Kidney epithelial cell (primary cell): ENCODE results near the gene LRRC49. TPM values are rescaled to one million over a fixed set of nuclear protein-coding genes. Genes with fewer than 3 reads are reported as not detected.
A peak's percentile ranks its signal among the peaks of the same experiment; 100 is the strongest.

ENCODE experiments used
- DNase-seq: peaks from one replicate; pipeline ENCODE4 v3.0.0-alpha.2; 2010; ENCODE audit warnings: low read depth
- H3K27me3 ChIP-seq: 2 replicates; pipeline ENCODE4 v1.6.0; 2011; ENCODE audit warnings: low read length; ENCODE audit not compliant: control insufficient read depth, insufficient read depth
- H3K36me3 ChIP-seq: 2 replicates; pipeline ENCODE4 v1.5.1; 2011; ENCODE audit warnings: low read length; ENCODE audit not compliant: control insufficient read depth, insufficient read depth
- H3K4me3 ChIP-seq: 2 replicates; pipeline ENCODE4 v1.5.1; 2011; ENCODE audit warnings: low read depth, mild to moderate bottlenecking, control low read depth, low read length
- total RNA-seq: library from RNA; depleted of rRNA; stranded (reverse); fragments of >200 nt; gene quantifications from 2 replicates; pipeline ENCODE4 v1.2.3, GENCODE V29; 2015
- TF ChIP-seq, protein P1 (sequence below): IDR thresholded peaks from 2 replicates; pipeline ENCODE4 v1.5.1; 2011; ENCODE audit warnings: mild to moderate bottlenecking, moderate library complexity, low read length, control low read depth, inconsistent platforms; ENCODE audit not compliant: insufficient read depth, poor library complexity, severe bottlenecking

The LRRC49 gene, protein sequence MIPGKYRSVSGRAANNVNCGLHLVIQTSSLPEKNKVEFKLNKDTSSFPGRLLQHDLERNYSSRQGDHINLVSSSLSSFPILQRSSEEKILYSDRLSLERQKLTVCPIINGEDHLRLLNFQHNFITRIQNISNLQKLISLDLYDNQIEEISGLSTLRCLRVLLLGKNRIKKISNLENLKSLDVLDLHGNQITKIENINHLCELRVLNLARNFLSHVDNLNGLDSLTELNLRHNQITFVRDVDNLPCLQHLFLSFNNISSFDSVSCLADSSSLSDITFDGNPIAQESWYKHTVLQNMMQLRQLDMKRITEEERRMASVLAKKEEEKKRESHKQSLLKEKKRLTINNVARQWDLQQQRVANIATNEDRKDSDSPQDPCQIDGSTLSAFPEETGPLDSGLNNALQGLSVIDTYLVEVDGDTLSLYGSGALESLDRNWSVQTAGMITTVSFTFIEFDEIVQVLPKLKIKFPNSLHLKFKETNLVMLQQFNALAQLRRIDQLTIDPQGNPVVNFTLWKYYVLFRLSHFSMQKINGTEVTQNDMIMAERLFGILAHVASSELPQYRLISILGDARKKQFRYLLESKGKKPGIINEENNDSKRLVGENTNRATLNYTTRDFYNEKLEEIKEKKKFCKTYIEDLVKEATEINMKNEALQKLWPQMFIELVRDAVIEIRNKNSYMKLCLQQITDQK
- 53.0 and 62.0 TPM in 2 replicates for total RNA-seq

DNA sequence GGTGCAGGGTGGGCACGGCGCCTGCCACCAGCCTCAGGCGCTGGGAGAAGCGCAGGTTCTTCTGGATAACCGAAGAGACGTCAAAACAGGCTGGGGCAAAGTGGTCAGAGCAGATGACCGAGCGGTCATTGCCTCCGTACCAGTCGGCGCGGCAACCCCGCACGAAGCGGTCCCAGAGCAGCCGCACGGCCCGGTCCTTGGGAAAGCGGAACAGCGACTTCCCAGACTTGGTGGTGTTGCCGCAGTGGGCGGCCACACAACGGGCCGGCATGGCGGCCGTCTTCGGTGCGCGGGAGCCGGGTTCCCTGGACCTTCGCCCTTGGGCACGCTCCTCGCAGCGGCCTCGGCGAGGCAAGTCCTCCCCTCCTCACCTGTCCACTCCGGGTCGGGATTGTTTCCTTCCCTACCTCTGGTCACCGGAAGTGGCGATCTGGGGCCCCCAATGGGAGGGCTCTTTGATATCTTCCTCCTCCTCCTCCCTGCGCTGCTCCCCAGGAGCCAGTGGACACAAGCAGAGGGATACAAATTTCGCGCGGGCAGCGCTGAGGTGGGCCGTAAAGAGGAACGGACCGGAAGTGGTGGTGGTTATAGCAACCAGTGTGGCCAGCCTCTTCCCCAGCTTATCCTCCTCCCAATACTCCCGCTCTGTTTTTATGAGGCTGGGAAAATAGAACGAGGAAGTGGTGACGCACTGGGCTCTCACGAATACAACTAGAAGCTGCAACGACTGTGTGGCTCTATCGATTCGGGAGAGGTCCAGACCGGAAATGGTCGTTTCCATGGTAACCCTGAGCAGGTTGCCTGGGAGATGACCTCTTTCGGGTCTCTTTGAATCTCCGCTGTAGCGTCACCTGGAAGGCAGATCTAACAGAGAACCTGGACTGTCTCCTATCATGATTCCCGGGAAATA is at the start of gene LRRC49, which contains the start of gene THAP10:
TSS of gene LRRC49 (plus strand) at position 825 of the 910 bp plus-strand sequence. CDS start at position 894, 69 bp downstream.
TSS of gene THAP10 (minus strand) at position 432 of the 910 bp plus-strand sequence. CDS start at position 271, 161 bp downstream.
- H3K4me3 ChIP-seq = peak within 1 kb of the TSS; percentile 65
- DNase-seq = peak; percentile 89
- TF ChIP-seq, protein P1, sequence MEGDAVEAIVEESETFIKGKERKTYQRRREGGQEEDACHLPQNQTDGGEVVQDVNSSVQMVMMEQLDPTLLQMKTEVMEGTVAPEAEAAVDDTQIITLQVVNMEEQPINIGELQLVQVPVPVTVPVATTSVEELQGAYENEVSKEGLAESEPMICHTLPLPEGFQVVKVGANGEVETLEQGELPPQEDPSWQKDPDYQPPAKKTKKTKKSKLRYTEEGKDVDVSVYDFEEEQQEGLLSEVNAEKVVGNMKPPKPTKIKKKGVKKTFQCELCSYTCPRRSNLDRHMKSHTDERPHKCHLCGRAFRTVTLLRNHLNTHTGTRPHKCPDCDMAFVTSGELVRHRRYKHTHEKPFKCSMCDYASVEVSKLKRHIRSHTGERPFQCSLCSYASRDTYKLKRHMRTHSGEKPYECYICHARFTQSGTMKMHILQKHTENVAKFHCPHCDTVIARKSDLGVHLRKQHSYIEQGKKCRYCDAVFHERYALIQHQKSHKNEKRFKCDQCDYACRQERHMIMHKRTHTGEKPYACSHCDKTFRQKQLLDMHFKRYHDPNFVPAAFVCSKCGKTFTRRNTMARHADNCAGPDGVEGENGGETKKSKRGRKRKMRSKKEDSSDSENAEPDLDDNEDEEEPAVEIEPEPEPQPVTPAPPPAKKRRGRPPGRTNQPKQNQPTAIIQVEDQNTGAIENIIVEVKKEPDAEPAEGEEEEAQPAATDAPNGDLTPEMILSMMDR = no peak
- H3K27me3 ChIP-seq = no peaks in the 10 kb centered on the region
- no peaks in the 10 kb centered on the region for H3K36me3 ChIP-seq

DNA sequence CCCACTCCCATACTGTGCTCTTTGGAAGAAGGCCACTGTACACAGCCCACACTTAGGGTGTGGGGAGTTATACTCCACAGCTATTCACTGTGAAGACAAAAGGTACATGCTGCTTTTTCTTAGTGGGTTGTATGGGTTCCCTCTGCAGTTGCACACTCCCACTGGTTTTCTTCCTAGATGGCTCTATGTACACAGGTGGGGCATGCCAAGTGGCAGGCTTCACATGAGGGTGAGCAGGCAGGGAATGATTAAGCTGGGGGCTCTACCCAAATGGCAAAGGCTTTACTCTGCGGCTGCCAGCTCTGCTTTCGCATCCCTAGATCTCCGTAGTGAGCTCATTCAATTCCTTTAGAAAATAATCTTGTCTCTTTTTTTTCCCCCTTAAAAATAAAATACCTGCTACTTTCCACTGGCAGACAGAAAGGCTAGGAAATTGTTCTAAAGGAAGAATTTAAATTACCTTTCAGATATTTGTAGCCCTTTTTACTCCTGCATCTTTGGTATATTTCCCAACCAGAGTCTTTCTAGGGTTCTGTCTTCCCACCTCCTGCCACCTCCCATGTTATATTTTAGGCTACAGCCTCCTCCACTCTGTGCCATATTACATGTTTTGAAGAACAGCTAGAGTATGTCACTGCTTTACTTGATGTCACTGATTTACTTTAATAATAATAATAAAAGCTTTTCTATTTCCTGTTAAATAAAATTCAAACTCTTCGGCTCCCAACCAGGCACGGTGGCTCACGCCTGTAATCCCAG is 46.8 kb upstream of the LRRC49 start:
- no peaks in the 10 kb centered on the region for H3K36me3 ChIP-seq
- H3K27me3 ChIP-seq = no peaks in the 10 kb centered on the region
- H3K4me3 ChIP-seq = no peak overlapping the region
- DNase-seq = no peak
- TF ChIP-seq, protein P1 = no peak

DNA sequence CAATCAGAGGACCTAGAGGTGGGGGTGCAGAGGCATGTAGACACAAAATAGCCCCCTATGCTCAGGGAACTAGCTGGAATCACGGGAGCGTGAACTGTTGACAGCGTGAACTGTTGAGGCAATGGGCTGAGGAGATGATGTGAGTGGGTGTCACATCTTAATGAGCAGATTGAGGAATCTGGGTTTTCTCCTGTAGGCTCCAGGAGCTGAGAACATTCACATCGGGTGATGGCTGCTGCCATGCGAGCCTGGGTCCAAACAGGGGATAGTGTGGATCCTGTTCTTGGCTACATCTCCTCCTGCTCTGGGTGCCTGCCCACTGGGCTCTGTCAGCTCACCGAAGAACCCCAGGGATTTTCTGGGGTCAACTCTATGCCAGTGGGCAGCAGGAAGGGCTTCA is 40.7 kb upstream of the LRRC49 start:
- no peak for DNase-seq
- TF ChIP-seq, protein P1 = no peak
- H3K36me3 ChIP-seq = no peaks in the 10 kb centered on the region
- H3K4me3 ChIP-seq = no peak overlapping the region
- H3K27me3 ChIP-seq = no peaks in the 10 kb centered on the region

DNA sequence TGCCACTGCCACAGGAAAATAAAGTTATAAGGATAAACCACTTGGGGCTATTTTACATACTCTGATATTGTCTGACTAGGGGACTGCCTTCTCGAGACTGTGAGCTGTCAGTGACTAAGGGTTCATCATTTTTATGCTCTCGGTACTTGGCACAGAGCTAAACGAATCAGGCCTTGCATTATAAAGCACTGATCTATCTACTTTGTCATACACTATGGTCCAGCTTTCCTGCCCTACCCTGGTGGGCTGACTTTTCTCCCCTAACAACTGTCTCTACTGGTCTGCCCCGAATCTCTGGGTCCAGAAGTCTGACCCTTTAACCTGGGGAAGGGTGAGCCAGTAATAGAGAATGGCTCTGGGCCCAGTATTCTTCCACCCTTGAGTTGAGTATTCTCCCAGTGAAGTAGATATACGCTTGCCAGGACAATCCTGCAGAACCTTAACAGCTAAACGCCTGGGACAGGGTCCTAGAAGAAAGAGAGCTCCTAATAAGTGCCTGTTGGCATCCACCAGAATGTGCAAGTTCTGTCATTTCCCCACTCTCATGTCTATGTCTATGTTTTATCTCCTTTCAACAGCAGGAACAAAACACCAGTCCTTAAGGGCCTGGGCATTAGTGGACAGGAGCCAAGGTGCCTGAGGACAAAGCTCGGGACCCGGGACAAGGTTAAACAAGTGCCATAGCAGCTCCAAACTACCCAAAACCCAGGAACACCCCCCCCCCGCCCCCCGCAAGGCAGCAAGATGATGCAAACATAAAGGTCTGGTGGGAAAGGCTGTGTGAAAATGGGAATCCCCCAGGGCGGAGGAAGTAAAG is 39.9 kb upstream of the LRRC49 start:
- no peaks in the 10 kb centered on the region for H3K27me3 ChIP-seq
- H3K36me3 ChIP-seq = no peaks in the 10 kb centered on the region
- DNase-seq = no peak
- TF ChIP-seq, protein P1 = no peak
- H3K4me3 ChIP-seq = peak overlapping the region; percentile 72
